HG03066 (cell line): ENCODE measurements around the gene CREG1.
"Not testable (repeated sequence)": the region's sequence is repeated elsewhere in the genome, so short reads cannot be mapped to it uniquely, and the experiment has no call there.

Experiments
- ATAC-seq: cut with Tn5 transposase; IDR thresholded peaks from one replicate; pipeline ENCODE4 v1.9.1; 2021; ENCODE audit warnings: low read depth; ENCODE audit not compliant: unreplicated experiment

The CREG1 gene

DNA sequence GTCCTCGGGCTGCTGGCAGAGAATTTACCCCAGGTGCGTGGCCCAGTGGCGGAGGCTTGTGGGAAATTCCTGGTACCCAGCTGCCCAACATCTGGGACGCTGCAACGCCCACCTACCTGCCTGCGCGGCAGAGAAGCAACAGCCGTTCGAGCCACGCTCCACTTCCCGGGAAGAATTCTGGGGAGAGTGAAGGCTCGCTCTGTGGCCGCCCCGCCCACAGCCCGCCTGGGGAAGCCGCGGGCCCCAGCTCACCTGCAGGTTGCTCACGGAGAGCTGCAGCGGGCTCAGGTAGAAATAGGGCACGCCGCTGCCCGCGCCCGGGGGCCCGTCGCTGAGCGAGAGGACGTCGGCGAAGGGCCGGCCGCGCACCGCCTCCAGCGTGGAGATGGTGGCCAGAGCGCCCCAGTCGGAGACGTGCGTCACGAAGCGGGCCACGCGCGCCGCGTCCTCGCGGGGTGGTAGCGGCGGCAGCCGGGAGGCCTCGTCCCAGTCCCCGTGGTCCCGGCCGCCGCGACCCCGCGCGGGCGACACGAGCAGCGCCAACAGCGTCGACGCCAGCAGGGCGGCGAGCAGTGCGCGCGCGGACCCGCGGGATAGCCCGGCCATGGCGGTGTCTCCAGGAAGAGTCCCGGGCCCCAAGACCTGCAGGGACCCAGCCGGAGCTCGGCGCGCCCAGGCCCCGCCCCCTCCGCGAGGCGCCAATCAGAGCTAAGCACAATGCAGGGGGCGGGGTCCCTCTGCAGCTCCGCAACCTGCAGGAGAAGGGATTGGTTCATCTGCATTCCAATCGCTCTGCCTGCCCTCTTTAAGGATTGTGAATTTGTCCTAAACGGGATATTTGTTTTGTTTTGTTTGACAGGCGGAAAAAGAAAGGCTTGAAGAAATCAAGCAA is at the start of gene CREG1:
Gene CREG1 (minus strand): TSS at position 627 of the 892 bp plus-strand sequence.
- ATAC-seq = peak; percentile 93

DNA sequence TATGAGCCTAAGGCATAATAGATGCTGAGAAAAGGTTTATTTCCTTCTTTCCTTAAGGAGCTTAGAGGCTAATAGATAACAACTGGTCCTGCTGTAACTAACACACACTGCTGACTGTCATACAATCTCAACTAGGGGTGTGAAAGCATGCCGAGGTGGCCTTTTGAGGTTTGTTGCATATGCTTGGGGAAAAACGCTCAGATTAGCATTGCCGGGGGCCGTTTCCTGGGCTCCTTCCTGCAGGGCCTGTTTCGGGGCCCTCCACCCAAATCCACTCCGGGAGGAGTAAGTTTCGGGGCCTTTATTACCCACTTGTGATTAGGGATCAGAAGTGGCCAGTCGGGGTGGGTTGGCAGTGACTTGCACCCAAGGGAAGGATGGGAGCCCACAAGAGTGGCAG is 49.3 kb upstream of the CREG1 start:
- ATAC-seq = no peak

- ATAC-seq = no peak
Measured at GRCh38 chr1:167601442-167602383, 48.2 kb upstream of the CREG1 start.

DNA sequence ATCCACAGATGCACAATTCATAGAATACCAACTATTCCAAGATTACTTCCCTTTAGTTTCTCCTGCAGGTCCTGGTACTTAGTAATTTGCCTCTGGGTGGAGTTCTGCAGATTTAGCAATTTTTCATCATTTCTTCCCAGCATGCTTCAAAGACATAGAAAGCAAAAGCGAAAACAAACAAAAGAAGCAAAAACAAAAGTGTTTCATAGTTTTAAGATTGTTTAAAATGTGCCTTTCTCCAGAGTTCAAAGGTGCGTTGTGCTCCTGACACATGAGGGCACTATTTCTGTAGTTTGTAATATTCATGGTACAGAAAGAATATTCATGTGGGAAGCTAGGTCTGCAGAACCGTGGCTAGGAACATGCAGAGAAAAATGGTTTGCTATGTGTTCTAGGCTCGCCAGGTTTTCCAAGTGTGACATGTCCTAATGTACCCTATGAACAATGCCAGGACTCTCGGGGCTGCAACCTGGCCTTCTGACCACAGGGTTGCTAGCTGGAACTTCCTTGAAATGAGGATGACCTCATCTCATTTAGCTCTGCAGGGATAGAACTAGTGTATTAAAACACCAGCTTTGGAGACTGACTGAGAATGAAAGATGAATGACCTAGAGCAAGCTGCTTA is 46.5 kb upstream of the CREG1 start:
- peak; percentile 87 for ATAC-seq

GRCh38 chr1:167594822-167595221 is 41.3 kb upstream of the CREG1 start:
- no peak for ATAC-seq

DNA sequence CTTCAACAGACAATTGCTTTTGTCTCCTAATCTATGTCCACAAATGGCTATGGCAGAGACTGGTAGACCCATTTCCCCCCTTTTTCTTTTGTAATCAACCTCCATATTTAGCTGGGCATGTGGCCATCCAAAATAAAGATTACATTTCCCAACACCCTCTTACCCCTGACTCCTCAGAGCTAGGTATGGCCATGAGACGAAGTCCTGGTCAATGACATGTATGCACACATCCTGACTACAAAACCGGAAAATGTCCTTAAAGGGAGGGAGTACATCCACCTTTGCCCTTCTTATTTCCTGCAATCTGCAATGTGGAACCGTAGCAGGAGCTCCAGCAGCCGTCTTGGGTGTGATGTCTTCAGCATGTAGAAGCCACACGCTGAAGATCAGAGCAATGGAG is 40.3 kb upstream of the CREG1 start:
- no peak for ATAC-seq

DNA sequence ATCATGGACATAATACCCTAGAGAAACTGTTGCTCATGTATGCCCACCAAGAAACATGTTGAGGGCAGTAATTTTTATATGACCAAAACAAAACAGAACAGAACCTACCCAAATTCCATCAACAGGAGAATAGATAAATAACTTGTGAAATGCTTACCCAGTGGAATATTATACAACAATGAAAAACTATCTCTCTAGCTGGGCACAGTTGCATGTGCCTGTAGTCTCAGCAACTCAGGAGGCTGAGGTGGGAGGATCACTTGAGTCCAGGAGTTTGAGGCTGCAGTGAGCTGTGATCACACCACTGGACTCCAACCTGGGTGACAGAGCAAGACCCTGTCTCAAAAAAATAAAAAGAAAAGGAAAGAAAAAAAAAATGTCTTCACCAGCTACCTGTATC is 38.9 kb upstream of the CREG1 start:
- no peak for ATAC-seq

GRCh38 chr1:167588361-167588760 is 34.8 kb upstream of the CREG1 start:
- no peak for ATAC-seq

DNA sequence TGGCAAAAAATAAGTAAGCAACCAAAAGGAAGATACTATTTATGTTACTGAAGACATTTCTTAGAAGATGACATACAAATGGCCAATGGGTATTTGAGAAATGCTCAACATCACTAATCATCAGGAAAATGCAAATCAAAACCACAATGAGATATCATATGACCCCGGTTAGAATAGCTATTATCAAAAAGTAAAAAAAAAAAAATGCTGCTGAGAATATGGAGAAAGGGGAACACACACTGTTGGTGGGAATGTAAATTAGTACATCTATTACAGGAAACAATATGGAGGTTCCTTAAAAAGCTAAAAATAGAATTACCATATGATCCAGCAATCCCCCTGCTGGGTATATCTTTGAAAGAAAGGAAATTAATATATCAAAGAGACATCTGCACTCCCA is 34.3 kb upstream of the CREG1 start:
- no peak for ATAC-seq

DNA sequence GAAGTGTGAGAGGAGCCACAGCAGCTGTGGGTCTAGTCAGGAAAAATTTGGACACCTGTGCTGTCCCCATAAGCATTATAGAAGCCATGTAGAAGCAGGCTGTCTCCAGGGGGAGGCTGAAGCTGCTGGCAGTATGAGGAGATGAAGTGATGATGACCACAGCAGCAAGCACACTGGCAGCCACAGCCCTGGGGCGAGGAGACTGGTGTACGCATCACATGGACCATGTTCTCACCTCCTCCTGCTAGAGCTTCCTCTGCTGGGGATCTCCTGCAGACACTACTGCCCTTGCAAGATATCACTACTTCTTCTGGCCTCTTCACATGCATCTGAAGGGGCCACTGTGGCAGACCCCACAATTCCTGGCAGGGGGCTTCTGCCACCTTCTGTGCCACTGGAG is 33.8 kb upstream of the CREG1 start:
- no peak for ATAC-seq

DNA sequence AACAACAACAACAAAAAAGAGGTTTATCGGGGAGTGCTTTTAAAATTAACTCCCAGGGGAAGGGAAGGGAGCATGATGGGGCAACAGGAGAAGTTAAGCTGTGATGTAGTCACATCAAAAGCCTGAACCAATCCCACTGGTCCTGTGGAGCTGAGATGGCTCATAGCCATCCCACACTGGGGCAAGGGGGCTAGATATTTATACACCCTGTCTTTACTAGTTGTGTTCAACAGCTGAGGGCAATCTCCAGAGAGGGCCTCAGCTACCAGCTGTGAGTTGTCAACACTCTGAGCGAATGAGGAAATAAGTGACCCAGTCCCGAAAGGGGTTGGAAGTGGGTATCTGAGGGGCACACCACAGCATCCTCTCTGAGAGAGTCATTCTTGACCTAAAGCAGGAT is 31.0 kb upstream of the CREG1 start:
- no peak for ATAC-seq

DNA sequence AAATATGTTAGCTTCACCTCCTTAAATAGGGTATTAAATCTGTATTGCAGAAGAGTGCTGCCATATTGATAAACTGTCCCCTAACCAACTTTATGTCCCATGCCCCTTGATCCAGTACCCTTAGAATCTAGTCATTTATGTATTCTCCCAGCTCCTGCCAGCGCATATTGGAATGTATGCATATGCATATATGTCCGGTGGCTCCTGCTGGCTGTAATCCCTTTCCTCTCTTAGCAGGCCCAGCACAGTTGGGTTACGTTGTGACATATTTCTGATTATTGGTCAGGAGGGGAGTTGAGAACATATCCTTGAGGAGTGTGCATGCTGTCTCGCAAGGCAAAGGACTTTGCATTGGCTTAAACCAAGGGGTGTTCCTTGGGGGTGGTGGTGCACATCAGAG is 29.2 kb upstream of the CREG1 start:
- ATAC-seq = no peak

DNA sequence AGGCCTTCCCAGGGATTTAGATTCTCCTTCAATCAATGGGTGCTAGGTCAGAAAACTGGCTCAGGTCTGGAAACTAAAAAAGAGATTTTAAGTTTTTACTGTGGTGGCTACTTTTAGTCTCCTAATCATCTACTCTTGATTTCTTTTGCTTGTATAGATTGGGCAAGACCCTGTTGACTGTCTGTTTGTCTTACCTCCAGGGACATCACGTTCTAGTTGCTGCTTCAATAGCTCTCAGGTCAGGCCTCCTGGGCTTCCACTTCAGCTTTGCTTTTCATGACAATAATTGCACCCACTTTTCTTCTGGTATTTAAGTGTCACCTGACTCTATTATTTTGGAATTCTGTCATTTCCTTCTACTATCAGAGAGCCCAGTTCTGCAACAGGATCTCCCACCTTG is 28.5 kb upstream of the CREG1 start:
- no peak for ATAC-seq

DNA sequence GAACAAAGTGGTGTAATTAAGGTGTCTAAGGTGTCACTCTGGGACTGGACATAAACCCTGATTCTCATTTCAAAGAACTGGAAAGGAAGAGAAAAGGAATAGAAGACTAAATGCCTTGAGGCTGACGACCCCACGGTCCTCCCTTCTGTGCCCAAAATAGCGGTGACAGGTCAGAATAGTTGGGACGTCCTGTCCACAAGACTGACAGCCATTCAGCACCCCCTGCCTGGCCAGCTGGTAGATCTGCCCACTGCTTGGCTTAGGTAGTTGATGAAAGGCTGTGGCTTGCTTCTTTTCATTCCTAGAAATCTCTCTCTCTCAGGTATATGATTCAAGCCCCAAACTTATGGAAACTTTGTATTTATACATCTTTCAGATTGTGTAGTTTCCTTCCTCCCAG is 26.4 kb upstream of the CREG1 start:
- no peak for ATAC-seq

DNA sequence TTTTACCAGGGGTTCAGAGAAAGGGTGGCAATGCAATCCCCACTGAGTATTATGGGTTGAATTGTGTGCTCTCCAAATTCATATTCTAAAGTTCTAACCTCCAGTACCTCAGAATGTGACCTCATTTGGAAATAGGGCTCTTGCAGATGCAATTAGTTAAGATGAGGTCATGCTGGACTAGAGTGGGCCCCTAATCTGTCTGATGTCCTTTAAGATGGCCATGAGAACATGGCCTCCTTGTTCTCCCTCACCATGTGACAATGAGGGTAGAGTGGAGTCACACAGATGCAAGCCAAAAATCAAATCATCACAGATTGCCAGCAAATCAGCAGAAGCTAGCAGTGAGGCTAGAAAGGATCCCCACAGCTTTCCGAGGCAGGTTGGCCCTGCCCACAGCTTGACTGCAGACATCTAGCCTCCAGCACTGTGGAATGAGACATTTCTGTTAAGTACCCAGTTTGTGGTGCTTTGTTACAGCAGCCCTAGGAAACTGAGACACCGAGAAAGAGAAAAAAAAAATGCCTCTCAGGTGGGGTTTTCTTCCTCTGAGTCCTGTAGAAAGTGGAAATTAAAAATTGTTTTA is 25.5 kb upstream of the CREG1 start:
- ATAC-seq = no peak

DNA sequence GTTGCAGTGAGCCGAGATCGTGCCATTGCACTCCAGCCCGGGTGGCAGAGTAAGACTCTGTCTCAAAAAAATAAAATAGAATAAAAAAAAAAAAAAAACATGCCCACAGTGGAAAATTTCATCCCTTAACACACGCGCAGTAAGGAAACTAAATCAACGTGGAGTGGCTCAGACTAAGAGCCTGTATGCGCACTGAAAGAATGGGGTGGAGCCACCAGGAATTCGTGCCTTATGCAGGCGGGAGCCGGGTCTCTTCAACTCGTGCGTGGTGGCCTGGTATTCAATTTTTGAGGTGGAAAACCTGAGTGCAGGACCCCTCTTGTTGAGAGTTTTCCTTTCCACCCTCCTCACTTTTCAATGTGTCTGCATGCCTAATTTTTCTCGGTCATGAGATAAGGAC is 22.1 kb upstream of the CREG1 start:
- ATAC-seq = no peak

- no peak for ATAC-seq
Measured at GRCh38 chr1:167573035-167573434, 19.5 kb upstream of the CREG1 start.

DNA sequence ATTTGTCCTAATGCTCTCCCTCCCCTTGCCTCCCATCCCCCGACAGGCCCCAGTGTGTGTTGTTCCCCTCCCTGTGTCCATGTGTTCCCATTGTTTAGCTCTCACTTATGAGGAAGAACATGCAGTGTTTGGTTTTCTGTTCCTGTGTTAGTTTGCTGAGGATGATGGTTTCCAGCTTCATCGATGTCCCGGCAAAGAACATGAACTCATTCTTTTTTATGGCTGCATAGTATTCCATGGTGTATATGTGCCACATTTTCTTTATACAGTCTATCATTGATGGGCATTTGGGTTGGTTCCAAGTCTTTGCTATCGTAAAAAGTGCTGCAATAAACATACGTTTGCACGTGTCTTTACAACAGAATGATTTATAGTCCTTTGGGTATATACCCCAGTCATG is 17.1 kb upstream of the CREG1 start:
- ATAC-seq = not testable (repeated sequence)

DNA sequence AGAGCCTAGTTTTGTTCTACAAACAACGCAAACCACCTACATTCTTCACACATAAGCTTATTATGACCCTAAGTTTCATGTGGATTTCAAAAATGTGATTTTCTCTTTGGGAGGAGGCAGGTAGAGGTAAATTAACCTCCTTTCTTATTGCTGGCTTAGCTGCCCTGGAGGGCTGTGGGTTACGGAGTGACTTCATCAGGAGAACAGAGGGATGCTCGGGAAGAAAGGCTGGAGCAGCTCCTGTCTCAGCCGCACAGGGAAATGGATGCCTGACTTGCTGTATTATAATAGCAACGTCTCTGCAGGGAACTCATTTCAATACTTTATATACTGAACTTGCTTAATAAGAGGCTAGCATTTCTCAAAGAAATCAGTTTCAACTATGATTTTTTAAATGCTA is 14.1 kb upstream of the CREG1 start:
- ATAC-seq = no peak

GRCh38 chr1:167566766-167567165 is 13.2 kb upstream of the CREG1 start:
- ATAC-seq = no peak

DNA sequence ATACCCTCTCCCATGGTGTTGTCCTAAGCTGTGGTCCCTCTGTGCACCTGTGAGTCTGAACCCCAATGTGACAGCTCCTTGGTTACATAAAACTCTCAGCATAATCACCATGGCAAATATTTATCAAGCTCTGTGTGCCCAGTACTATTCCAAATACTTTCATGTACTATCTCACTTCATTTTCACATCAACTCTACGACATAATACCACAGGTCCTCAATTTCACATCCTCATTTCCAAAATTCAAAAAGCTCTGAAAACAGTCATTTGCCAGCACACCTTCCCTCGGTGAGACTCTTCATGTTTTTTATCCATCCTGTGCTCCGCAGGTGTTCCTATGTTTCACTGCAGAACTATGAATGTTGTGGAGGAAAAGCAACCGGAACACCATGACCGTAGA is 12.4 kb upstream of the CREG1 start:
- no peak for ATAC-seq
